SK-N-SH (cell line): ENCODE results near the gene LMAN1. TPM values are rescaled to one million over a fixed set of nuclear protein-coding genes. Genes with fewer than 3 reads are reported as not detected.

Source experiments
- CTCF ChIA-PET: fragments of 300-600, 350-600 bp; formaldehyde crosslinking; extraction: SDS; loops from one replicate; lab custom pipeline; 2021; lab: Yijun Ruan, JAX
- POLR2A ChIA-PET: fragments of 350-600 bp; sonication (Branson Sonifier 250); formaldehyde crosslinking; extraction: SDS; loops from one replicate; lab custom pipeline; 2020; ENCODE audit warnings: antibody characterized with exemption, inconsistent platforms; lab: Yijun Ruan, JAX
- DNase-seq: peaks from one replicate; pipeline ENCODE4 v3.0.0; 2012
- H2AFZ ChIP-seq: fragments of 200-600 bp; sonication (generic); 2 replicates; pipeline ENCODE4 v1.8.1; 2016; ENCODE audit warnings: antibody characterized with exemption, mild to moderate bottlenecking, low read depth
- H3F3A ChIP-seq: fragments of 200-600 bp; sonication (generic); replicated peaks from 2 replicates; pipeline ENCODE3; 2016; ENCODE audit warnings: antibody characterized with exemption, mild to moderate bottlenecking; ENCODE audit not compliant: insufficient read depth
- H3K27ac ChIP-seq, 2 experiments: fragments of 200-500 bp in 1 of 2; fragments of 200-600 bp in 1 of 2; sonication (Bioruptor generic) in 1 of 2; sonication (generic), shearing (Covaris generic) in 1 of 2; 2 replicates each; pipeline versions ENCODE4 v1.5.1 to v1.6.1; 2014 to 2016; ENCODE audit warnings: low read depth in 2 of 2, inconsistent platforms in 1 of 2, low read length in 1 of 2, mild to moderate bottlenecking in 1 of 2, mixed read lengths in 1 of 2
- H3K27me3 ChIP-seq: fragments of 200-600 bp; sonication (generic), shearing (Covaris generic); 2 replicates; pipeline ENCODE4 v1.6.1; 2016; ENCODE audit warnings: mixed run types; ENCODE audit not compliant: insufficient read depth
- H3K36me3 ChIP-seq, 2 experiments: fragments of 200-500 bp in 1 of 2; fragments of 200-600 bp in 1 of 2; sonication (Bioruptor generic) in 1 of 2; sonication (generic) in 1 of 2; replicated peaks in 1 of 2; 2 replicates each; pipeline versions ENCODE3 to v1.5.1; 2014 to 2016; ENCODE audit warnings: low read length in 1 of 2, mild to moderate bottlenecking in 1 of 2; ENCODE audit not compliant: insufficient read depth in 2 of 2, control insufficient read depth in 1 of 2
- H3K4me1 ChIP-seq, 2 experiments: fragments of 200-500 bp in 1 of 2; fragments of 200-600 bp in 1 of 2; sonication (Bioruptor generic) in 1 of 2; sonication (generic), shearing (Covaris generic) in 1 of 2; 2 replicates each; pipeline versions ENCODE4 v1.5.1 to v1.6.1; 2014 to 2016; ENCODE audit warnings: low read depth in 1 of 2, low read length in 1 of 2, mixed run types in 1 of 2; ENCODE audit not compliant: insufficient read depth in 2 of 2, control insufficient read depth in 1 of 2
- H3K4me2 ChIP-seq: fragments of 200-600 bp; sonication (generic), shearing (Covaris generic); 2 replicates; pipeline ENCODE4 v1.6.1; 2017; ENCODE audit warnings: mixed run types
- H3K4me3 ChIP-seq, 2 experiments: fragments of 200-500 bp in 1 of 2; fragments of 200-600 bp in 1 of 2; sonication (Bioruptor generic) in 1 of 2; sonication (generic), shearing (Covaris generic) in 1 of 2; 2 replicates each; pipeline versions ENCODE4 v1.5.1 to v1.8.1; 2014 to 2016; ENCODE audit warnings: low read depth in 2 of 2, inconsistent platforms in 1 of 2, low read length in 1 of 2, mild to moderate bottlenecking in 1 of 2, mixed read lengths in 1 of 2, moderate library complexity in 1 of 2
- H3K79me2 ChIP-seq: fragments of 200-600 bp; sonication (generic); 2 replicates; pipeline ENCODE4 v1.8.1; 2017; ENCODE audit warnings: mild to moderate bottlenecking; ENCODE audit not compliant: insufficient read depth
- H3K9ac ChIP-seq: fragments of 200-600 bp; sonication (generic); 2 replicates; pipeline ENCODE4 v1.6.1; 2017; ENCODE audit warnings: mixed run types
- H3K9me2 ChIP-seq: fragments of 200-600 bp; sonication (generic); 2 replicates; pipeline ENCODE4 v1.6.1; 2017; ENCODE audit warnings: mixed run types
- H3K9me3 ChIP-seq: fragments of 200-600 bp; sonication (generic); 2 replicates; pipeline ENCODE4 v1.6.1; 2017; ENCODE audit warnings: mixed run types, mild to moderate bottlenecking, moderate library complexity
- H4K20me1 ChIP-seq: fragments of 200-600 bp; sonication (generic); 2 replicates; pipeline ENCODE4 v1.6.1; 2017; ENCODE audit warnings: mild to moderate bottlenecking, mixed run types; ENCODE audit not compliant: insufficient read depth
- CHD2 ChIP-seq: fragments of 150-350 bp; IDR thresholded peaks from 2 replicates; pipeline ENCODE4 v1.6.1; 2018; ENCODE audit warnings: low read length; ENCODE audit not compliant: partially characterized antibody
- ELF1 ChIP-seq: IDR thresholded peaks from 2 replicates; pipeline ENCODE4 v1.4.0; 2012
- FOXM1 ChIP-seq: IDR thresholded peaks from 2 replicates; pipeline ENCODE4 v1.4.0; 2012; ENCODE audit warnings: low read depth, mild to moderate bottlenecking
- IRF3 ChIP-seq: fragments of 150-350 bp; IDR thresholded peaks from 2 replicates; pipeline ENCODE4 v1.6.1; 2016; ENCODE audit warnings: mild to moderate bottlenecking, low read depth, low read length
- MAX ChIP-seq: IDR thresholded peaks from 2 replicates; pipeline ENCODE4 v1.4.0; 2012; ENCODE audit warnings: low read depth
- MXI1 ChIP-seq: IDR thresholded peaks from 2 replicates; pipeline ENCODE4 v1.6.1; 2012; ENCODE audit warnings: mild to moderate bottlenecking, low read depth, low read length, improper control_type of control experiment
- NRF1 ChIP-seq: IDR thresholded peaks from 2 replicates; pipeline ENCODE4 v1.6.1; 2012; ENCODE audit warnings: low read depth, mild to moderate bottlenecking, low read length
- POLR2AphosphoS5 ChIP-seq: IDR thresholded peaks from 2 replicates; pipeline ENCODE4 v1.6.1; 2012; ENCODE audit warnings: low read depth, low read length
- RXRA ChIP-seq: IDR thresholded peaks from 2 replicates; pipeline ENCODE4 v1.4.0; 2012; ENCODE audit warnings: low read depth, mild to moderate bottlenecking, borderline replicate concordance
- SMC3 ChIP-seq: IDR thresholded peaks from 2 replicates; pipeline ENCODE4 v1.6.1; 2012; ENCODE audit warnings: low read depth, low read length, improper control_type of control experiment
- TAF1 ChIP-seq: IDR thresholded peaks from 2 replicates; pipeline ENCODE4 v1.6.1; 2012; ENCODE audit warnings: low read depth, mild to moderate bottlenecking, low read length, moderate library complexity, borderline replicate concordance
- TCF12 ChIP-seq: IDR thresholded peaks from 2 replicates; pipeline ENCODE4 v1.4.0; 2012
- TEAD4 ChIP-seq: IDR thresholded peaks from 2 replicates; pipeline ENCODE4 v1.4.0; 2012; ENCODE audit warnings: mild to moderate bottlenecking, borderline replicate concordance; ENCODE audit not compliant: insufficient read depth
- USF2 ChIP-seq: fragments of 150-350 bp; IDR thresholded peaks from 2 replicates; pipeline ENCODE4 v1.6.1; 2017; ENCODE audit warnings: antibody characterized with exemption, low read length, low read depth, borderline replicate concordance
- YY1 ChIP-seq: IDR thresholded peaks from 2 replicates; pipeline ENCODE4 v1.4.0; 2012; ENCODE audit warnings: low read depth, mild to moderate bottlenecking
- WGBS: methylation state at CpG from one replicate; pipeline ENCODE4 v1.1.6; 2017; ENCODE audit warnings: low lambda C conversion rate; 5-methylcytosine and 5-hydroxymethylcytosine counted together
- polyA plus RNA-seq, 3 experiments: library from polyadenylated mRNA; depleted of rRNA; stranded (reverse); fragments of >200 nt; gene quantifications; 2 replicates each; pipeline ENCODE4 v1.2.3, GENCODE V29; 2012
- TF ChIP-seq, protein P1 (sequence below): IDR thresholded peaks from 2 replicates; pipeline ENCODE4 v1.4.0; 2012; ENCODE audit warnings: low read depth, borderline replicate concordance
- TF ChIP-seq, protein P2 (sequence below): IDR thresholded peaks from 2 replicates; pipeline ENCODE4; 2012
- TF ChIP-seq, protein P3 (sequence below): IDR thresholded peaks from 2 replicates; pipeline ENCODE4 v1.6.1; 2012; ENCODE audit warnings: mild to moderate bottlenecking, low read depth, low read length, moderate library complexity

Gene LMAN1
- polyA plus RNA-seq (2012; rRNA removed): 43.4 and 56.5 TPM in 2 replicates
- 53.7 and 54.8 TPM in 2 replicates for polyA plus RNA-seq (2012; cell fraction: cytosol; rRNA removed)
- polyA plus RNA-seq (2012; cell fraction: nucleus; rRNA removed): 41.3 and 49.7 TPM in 2 replicates

- H3K4me3 ChIP-seq: peak within 1 kb of the TSS; percentile 87 to 89
- H3K27ac ChIP-seq: peak within 1 kb of the TSS; percentile 70 to 80; a peak in 3 of 4 replicates
- 0% methylated on average over 12 of the region's 76 CpGs for WGBS
- peak; percentile 49; the same call in 1 of the 2 replicates for TF ChIP-seq MAX
- no peak for TF ChIP-seq CHD2
- peak; percentile 83 for TF ChIP-seq MXI1
- TF ChIP-seq FOXM1: no peak
- TF ChIP-seq TEAD4: 0 out of 2 replicates have a peak, but pooled peaks have one; percentile 11
- TF ChIP-seq RXRA: peak; percentile 67; the same call in 1 of the 2 replicates
- TF ChIP-seq, protein P1, sequence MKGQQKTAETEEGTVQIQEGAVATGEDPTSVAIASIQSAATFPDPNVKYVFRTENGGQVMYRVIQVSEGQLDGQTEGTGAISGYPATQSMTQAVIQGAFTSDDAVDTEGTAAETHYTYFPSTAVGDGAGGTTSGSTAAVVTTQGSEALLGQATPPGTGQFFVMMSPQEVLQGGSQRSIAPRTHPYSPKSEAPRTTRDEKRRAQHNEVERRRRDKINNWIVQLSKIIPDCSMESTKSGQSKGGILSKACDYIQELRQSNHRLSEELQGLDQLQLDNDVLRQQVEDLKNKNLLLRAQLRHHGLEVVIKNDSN: 0 out of 2 replicates have a peak, but pooled peaks have one; percentile 7
- TF ChIP-seq USF2: no peak
- no peak for TF ChIP-seq ELF1
- TF ChIP-seq, protein P2, sequence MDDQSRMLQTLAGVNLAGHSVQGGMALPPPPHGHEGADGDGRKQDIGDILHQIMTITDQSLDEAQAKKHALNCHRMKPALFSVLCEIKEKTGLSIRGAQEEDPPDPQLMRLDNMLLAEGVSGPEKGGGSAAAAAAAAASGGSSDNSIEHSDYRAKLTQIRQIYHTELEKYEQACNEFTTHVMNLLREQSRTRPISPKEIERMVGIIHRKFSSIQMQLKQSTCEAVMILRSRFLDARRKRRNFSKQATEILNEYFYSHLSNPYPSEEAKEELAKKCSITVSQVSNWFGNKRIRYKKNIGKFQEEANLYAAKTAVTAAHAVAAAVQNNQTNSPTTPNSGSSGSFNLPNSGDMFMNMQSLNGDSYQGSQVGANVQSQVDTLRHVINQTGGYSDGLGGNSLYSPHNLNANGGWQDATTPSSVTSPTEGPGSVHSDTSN: peak; percentile 5; the same call in 1 of the 2 replicates
- TF ChIP-seq TCF12: 0 out of 2 replicates have a peak, but pooled peaks have one; percentile 19
- peak; percentile 64 for TF ChIP-seq NRF1
- peak; percentile 94 for TF ChIP-seq TAF1
- peak; percentile 86 for TF ChIP-seq POLR2AphosphoS5
- TF ChIP-seq IRF3: 0 out of 2 replicates have a peak, but pooled peaks have one; percentile 3
- TF ChIP-seq YY1: peak; percentile 98
- no peak for TF ChIP-seq SMC3
- TF ChIP-seq, protein P3, sequence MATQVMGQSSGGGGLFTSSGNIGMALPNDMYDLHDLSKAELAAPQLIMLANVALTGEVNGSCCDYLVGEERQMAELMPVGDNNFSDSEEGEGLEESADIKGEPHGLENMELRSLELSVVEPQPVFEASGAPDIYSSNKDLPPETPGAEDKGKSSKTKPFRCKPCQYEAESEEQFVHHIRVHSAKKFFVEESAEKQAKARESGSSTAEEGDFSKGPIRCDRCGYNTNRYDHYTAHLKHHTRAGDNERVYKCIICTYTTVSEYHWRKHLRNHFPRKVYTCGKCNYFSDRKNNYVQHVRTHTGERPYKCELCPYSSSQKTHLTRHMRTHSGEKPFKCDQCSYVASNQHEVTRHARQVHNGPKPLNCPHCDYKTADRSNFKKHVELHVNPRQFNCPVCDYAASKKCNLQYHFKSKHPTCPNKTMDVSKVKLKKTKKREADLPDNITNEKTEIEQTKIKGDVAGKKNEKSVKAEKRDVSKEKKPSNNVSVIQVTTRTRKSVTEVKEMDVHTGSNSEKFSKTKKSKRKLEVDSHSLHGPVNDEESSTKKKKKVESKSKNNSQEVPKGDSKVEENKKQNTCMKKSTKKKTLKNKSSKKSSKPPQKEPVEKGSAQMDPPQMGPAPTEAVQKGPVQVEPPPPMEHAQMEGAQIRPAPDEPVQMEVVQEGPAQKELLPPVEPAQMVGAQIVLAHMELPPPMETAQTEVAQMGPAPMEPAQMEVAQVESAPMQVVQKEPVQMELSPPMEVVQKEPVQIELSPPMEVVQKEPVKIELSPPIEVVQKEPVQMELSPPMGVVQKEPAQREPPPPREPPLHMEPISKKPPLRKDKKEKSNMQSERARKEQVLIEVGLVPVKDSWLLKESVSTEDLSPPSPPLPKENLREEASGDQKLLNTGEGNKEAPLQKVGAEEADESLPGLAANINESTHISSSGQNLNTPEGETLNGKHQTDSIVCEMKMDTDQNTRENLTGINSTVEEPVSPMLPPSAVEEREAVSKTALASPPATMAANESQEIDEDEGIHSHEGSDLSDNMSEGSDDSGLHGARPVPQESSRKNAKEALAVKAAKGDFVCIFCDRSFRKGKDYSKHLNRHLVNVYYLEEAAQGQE: peak; percentile 31; the same call in 1 of the 2 replicates
- H3K4me1 ChIP-seq: peaks cover 9 to 11% of the 10 kb centered on the region in 2 experiments; a peak in 3 of 4 replicates
- peaks cover 2% of the 10 kb centered on the region; the same call in 1 of the 2 replicates for H3K9me2 ChIP-seq
- H3K4me2 ChIP-seq: peak within 1 kb of the TSS; percentile 81
- H3K9me3 ChIP-seq: no peaks in the 10 kb centered on the region
- no peaks in the 10 kb centered on the region for H3K27me3 ChIP-seq
- H4K20me1 ChIP-seq: peaks cover 23% of the 10 kb centered on the region
- CTCF ChIA-PET: interaction anchor here (0.6 to 1.7 kb wide), 6 partner anchors 12 to 110 kb away, joined by 3 to 11 read pairs (median 3); partner anchors contain the start of gene RAX
- POLR2A ChIA-PET: no interaction called here
- H3F3A ChIP-seq: peaks cover 3% of the 10 kb centered on the region
- peaks cover 22 to 29% of the 10 kb centered on the region in 2 experiments for H3K36me3 ChIP-seq
- H2AFZ ChIP-seq: peak within 1 kb of the TSS; percentile 93
- peak; percentile 98 for DNase-seq
- peak within 1 kb of the TSS; percentile 96 for H3K9ac ChIP-seq
- H3K79me2 ChIP-seq: peaks cover 48% of the 10 kb centered on the region
Observed at GRCh38 chr18:59358712-59359575, at the start of gene LMAN1. TSS of gene LMAN1 (minus strand) at chr18:59359265. CDS start at chr18:59359244, 21 bp downstream.
